ENCODE data around the gene XYLT1. TPM values are rescaled to one million over a fixed set of nuclear protein-coding genes. Genes with fewer than 3 reads are reported as not detected.

The XYLT1 gene
- total and polyA plus RNA-seq, 8 donors: 6.0 to 8.4 (median 7.3) TPM

- TF ChIP-seq CTCF (IDR thresholded peaks at IDR 0.05): no peak
- ATAC-seq (no peak), DNase-seq (no peak)
- no peaks in the 10 kb centered on the region for H3K27me3 ChIP-seq
- peaks cover 0 to 20% of the 10 kb centered on the region in 2 donors for H3K36me3 ChIP-seq
- H3K4me1 ChIP-seq: no peaks in the 10 kb centered on the region
- no peak overlapping the region for H3K4me3 ChIP-seq
- no peaks in the 10 kb centered on the region for H3K9me3 ChIP-seq
- intact Hi-C loops (cut with DNase I): no loop called here
- H3K27ac ChIP-seq: no peak overlapping the region
These were observed 335.3 kb downstream of the XYLT1 start for GRCh38 chr16:17135439-17135838.

- DNase-seq (no peak), ATAC-seq (no peak)
- H3K36me3 ChIP-seq: peaks cover 0 to 20% of the 10 kb centered on the region in 2 donors
- no peaks in the 10 kb centered on the region for H3K27me3 ChIP-seq
- no peaks in the 10 kb centered on the region for H3K9me3 ChIP-seq
- H3K4me3 ChIP-seq: no peak overlapping the region
- intact Hi-C loops (cut with DNase I): no loop called here
- no peak for TF ChIP-seq CTCF (IDR thresholded peaks at IDR 0.05)
- H3K4me1 ChIP-seq: no peaks in the 10 kb centered on the region
- H3K27ac ChIP-seq: no peak overlapping the region
These were observed 336.2 kb downstream of the XYLT1 start for GRCh38 chr16:17134586-17134985.

- intact Hi-C loops (cut with DNase I): no loop called here
- ATAC-seq (no peak), DNase-seq (no peak)
- Histone ChIP-seq H3K27me3 (no peaks in the 10 kb centered on the region), H3K36me3 (peaks cover 0 to 19% of the 10 kb centered on the region in 2 donors), H3K9me3 (no peaks in the 10 kb centered on the region), H3K4me1 (no peaks in the 10 kb centered on the region), H3K27ac (no peak overlapping the region), H3K4me3 (no peak overlapping the region)
- no peak for TF ChIP-seq CTCF (IDR thresholded peaks at IDR 0.05)
These were observed 336.9 kb downstream of the XYLT1 start for GRCh38 chr16:17133851-17134250.

GRCh38 chr16:17131351-17131750 lies 339.4 kb downstream of the XYLT1 start:
- no peak for TF ChIP-seq CTCF (IDR thresholded peaks at IDR 0.05)

GRCh38 chr16:17130733-17131132 lies 340.0 kb downstream of the XYLT1 start:
- Histone ChIP-seq H3K27me3 (no peaks in the 10 kb centered on the region), H3K9me3 (no peaks in the 10 kb centered on the region), H3K4me3 (no peak overlapping the region), H3K27ac (no peak overlapping the region), H3K4me1 (no peaks in the 10 kb centered on the region), H3K36me3 (peaks cover 0 to 32% of the 10 kb centered on the region in 2 donors)
- DNase-seq: no peak
- TF ChIP-seq CTCF (IDR thresholded peaks at IDR 0.05): no peak
- ATAC-seq: no peak
- intact Hi-C loops (cut with DNase I): no loop called here

More at GRCh38 chr16:17131351-17131750, 339.4 kb downstream of the XYLT1 start:
- no peak overlapping the region for H3K4me3 ChIP-seq
- H3K36me3 ChIP-seq: peaks cover 0 to 27% of the 10 kb centered on the region in 2 donors
- intact Hi-C loops (cut with DNase I): no loop called here
- H3K27ac ChIP-seq: no peak overlapping the region
- H3K9me3 ChIP-seq: no peaks in the 10 kb centered on the region
- no peaks in the 10 kb centered on the region for H3K27me3 ChIP-seq
- no peak for ATAC-seq
- no peak for DNase-seq
- H3K4me1 ChIP-seq: no peaks in the 10 kb centered on the region
